NT2/D1 (cell line): ENCODE results near the gene HDHD3.
"Not testable (repeated sequence)": the region's sequence is repeated elsewhere in the genome, so short reads cannot be mapped to it uniquely, and the experiment has no call there.

ENCODE experiments used
- YY1 ChIP-seq: IDR thresholded peaks from 2 replicates; pipeline ENCODE4 v1.6.1; 2011; ENCODE audit not compliant: insufficient read length, insufficient read depth
- ZNF274 ChIP-seq: IDR thresholded peaks from 2 replicates; pipeline ENCODE4 v1.6.1; 2011; ENCODE audit warnings: mild to moderate bottlenecking, low read depth, low read length

- TF ChIP-seq YY1, ZNF274: not testable (repeated sequence)
These were observed 11.1 kb downstream of the HDHD3 start for GRCh38 chr9:113365652-113366051.
